AG08395 (cell line): ENCODE results near the gene TRIM37.

Source experiments
- DNase-seq: peaks from one replicate; pipeline ENCODE4 v3.0.0; 2012; ENCODE audit warnings: mixed read lengths, low spot score

The TRIM37 gene

GRCh38 chr17:58936295-58936694 lies 170.4 kb downstream of the TRIM37 start:
- no peak for DNase-seq

GRCh38 chr17:58932956-58933355 lies 173.7 kb downstream of the TRIM37 start:
- no peak for DNase-seq
